HG03139 (cell line): ENCODE results near the gene USH1C.

ENCODE experiments used
- ATAC-seq: cut with Tn5 transposase; IDR thresholded peaks from one replicate; pipeline ENCODE4 v1.9.1; 2021; ENCODE audit not compliant: unreplicated experiment

The USH1C gene

GRCh38 chr11:17544181-17544622 lies at the start of gene USH1C:
Gene USH1C, minus strand, starts transcription at chr11:17544416. Its CDS starts 109 bp downstream, at chr11:17544307.
- ATAC-seq = no peak

- no peak for ATAC-seq
Measured at GRCh38 chr11:17593466-17594245, 49.4 kb upstream of the USH1C start.

GRCh38 chr11:17591293-17591692 lies 47.1 kb upstream of the USH1C start:
- ATAC-seq = no peak

- ATAC-seq = no peak
Measured at GRCh38 chr11:17590463-17590862, 46.2 kb upstream of the USH1C start.

- ATAC-seq = no peak
Measured at GRCh38 chr11:17588721-17589120, 44.5 kb upstream of the USH1C start.

GRCh38 chr11:17588166-17588565 lies 44.0 kb upstream of the USH1C start:
- ATAC-seq = no peak

GRCh38 chr11:17585911-17586695 lies 41.9 kb upstream of the USH1C start:
- ATAC-seq = no peak

GRCh38 chr11:17581732-17582053 lies 37.5 kb upstream of the USH1C start:
- no peak for ATAC-seq

GRCh38 chr11:17581036-17581731 lies 37.0 kb upstream of the USH1C start:
- no peak for ATAC-seq

GRCh38 chr11:17580271-17580670 lies 36.1 kb upstream of the USH1C start:
- ATAC-seq = no peak

- ATAC-seq = no peak
Measured at GRCh38 chr11:17579451-17579850, 35.2 kb upstream of the USH1C start.

- ATAC-seq = no peak
Measured at GRCh38 chr11:17578958-17579357, 34.7 kb upstream of the USH1C start.

- ATAC-seq = no peak
Measured at GRCh38 chr11:17578296-17578695, 34.1 kb upstream of the USH1C start.

GRCh38 chr11:17575431-17576425 lies 31.5 kb upstream of the USH1C start:
- no peak for ATAC-seq

GRCh38 chr11:17574141-17575091 lies 30.2 kb upstream of the USH1C start:
- ATAC-seq = no peak

- no peak for ATAC-seq
Measured at GRCh38 chr11:17573526-17573925, 29.3 kb upstream of the USH1C start.

- ATAC-seq = no peak
Measured at GRCh38 chr11:17572791-17573460, 28.7 kb upstream of the USH1C start.

GRCh38 chr11:17572359-17572690 lies 28.1 kb upstream of the USH1C start:
- ATAC-seq = no peak
